SK-N-SH (cell line): ENCODE data around the gene PPFIBP2. TPM values are rescaled to one million over a fixed set of nuclear protein-coding genes. Genes with fewer than 3 reads are reported as not detected.

Source experiments
- CTCF ChIA-PET: fragments of 300-600, 350-600 bp; formaldehyde crosslinking; extraction: SDS; loops from one replicate; lab custom pipeline; 2021; lab: Yijun Ruan, JAX
- POLR2A ChIA-PET: fragments of 350-600 bp; sonication (Branson Sonifier 250); formaldehyde crosslinking; extraction: SDS; loops from one replicate; lab custom pipeline; 2020; ENCODE audit warnings: antibody characterized with exemption, inconsistent platforms; lab: Yijun Ruan, JAX
- DNase-seq: peaks from one replicate; pipeline ENCODE4 v3.0.0; 2012
- H2AFZ ChIP-seq: fragments of 200-600 bp; sonication (generic); 2 replicates; pipeline ENCODE4 v1.8.1; 2016; ENCODE audit warnings: antibody characterized with exemption, mild to moderate bottlenecking, low read depth
- H3F3A ChIP-seq: fragments of 200-600 bp; sonication (generic); replicated peaks from 2 replicates; pipeline ENCODE3; 2016; ENCODE audit warnings: antibody characterized with exemption, mild to moderate bottlenecking; ENCODE audit not compliant: insufficient read depth
- H3K27ac ChIP-seq, 2 experiments: fragments of 200-500 bp in 1 of 2; fragments of 200-600 bp in 1 of 2; sonication (Bioruptor generic) in 1 of 2; sonication (generic), shearing (Covaris generic) in 1 of 2; 2 replicates each; pipeline versions ENCODE4 v1.5.1 to v1.6.1; 2014 to 2016; ENCODE audit warnings: low read depth in 2 of 2, inconsistent platforms in 1 of 2, low read length in 1 of 2, mild to moderate bottlenecking in 1 of 2, mixed read lengths in 1 of 2
- H3K27me3 ChIP-seq: fragments of 200-600 bp; sonication (generic), shearing (Covaris generic); 2 replicates; pipeline ENCODE4 v1.6.1; 2016; ENCODE audit warnings: mixed run types; ENCODE audit not compliant: insufficient read depth
- H3K36me3 ChIP-seq, 2 experiments: fragments of 200-500 bp in 1 of 2; fragments of 200-600 bp in 1 of 2; sonication (Bioruptor generic) in 1 of 2; sonication (generic) in 1 of 2; replicated peaks in 1 of 2; 2 replicates each; pipeline versions ENCODE3 to v1.5.1; 2014 to 2016; ENCODE audit warnings: low read length in 1 of 2, mild to moderate bottlenecking in 1 of 2; ENCODE audit not compliant: insufficient read depth in 2 of 2, control insufficient read depth in 1 of 2
- H3K4me1 ChIP-seq, 2 experiments: fragments of 200-500 bp in 1 of 2; fragments of 200-600 bp in 1 of 2; sonication (Bioruptor generic) in 1 of 2; sonication (generic), shearing (Covaris generic) in 1 of 2; 2 replicates each; pipeline versions ENCODE4 v1.5.1 to v1.6.1; 2014 to 2016; ENCODE audit warnings: low read depth in 1 of 2, low read length in 1 of 2, mixed run types in 1 of 2; ENCODE audit not compliant: insufficient read depth in 2 of 2, control insufficient read depth in 1 of 2
- H3K4me2 ChIP-seq: fragments of 200-600 bp; sonication (generic), shearing (Covaris generic); 2 replicates; pipeline ENCODE4 v1.6.1; 2017; ENCODE audit warnings: mixed run types
- H3K4me3 ChIP-seq, 2 experiments: fragments of 200-500 bp in 1 of 2; fragments of 200-600 bp in 1 of 2; sonication (Bioruptor generic) in 1 of 2; sonication (generic), shearing (Covaris generic) in 1 of 2; 2 replicates each; pipeline versions ENCODE4 v1.5.1 to v1.8.1; 2014 to 2016; ENCODE audit warnings: low read depth in 2 of 2, inconsistent platforms in 1 of 2, low read length in 1 of 2, mild to moderate bottlenecking in 1 of 2, mixed read lengths in 1 of 2, moderate library complexity in 1 of 2
- H3K79me2 ChIP-seq: fragments of 200-600 bp; sonication (generic); 2 replicates; pipeline ENCODE4 v1.8.1; 2017; ENCODE audit warnings: mild to moderate bottlenecking; ENCODE audit not compliant: insufficient read depth
- H3K9ac ChIP-seq: fragments of 200-600 bp; sonication (generic); 2 replicates; pipeline ENCODE4 v1.6.1; 2017; ENCODE audit warnings: mixed run types
- H3K9me2 ChIP-seq: fragments of 200-600 bp; sonication (generic); 2 replicates; pipeline ENCODE4 v1.6.1; 2017; ENCODE audit warnings: mixed run types
- H3K9me3 ChIP-seq: fragments of 200-600 bp; sonication (generic); 2 replicates; pipeline ENCODE4 v1.6.1; 2017; ENCODE audit warnings: mixed run types, mild to moderate bottlenecking, moderate library complexity
- H4K20me1 ChIP-seq: fragments of 200-600 bp; sonication (generic); 2 replicates; pipeline ENCODE4 v1.6.1; 2017; ENCODE audit warnings: mild to moderate bottlenecking, mixed run types; ENCODE audit not compliant: insufficient read depth
- IRF3 ChIP-seq: fragments of 150-350 bp; IDR thresholded peaks from 2 replicates; pipeline ENCODE4 v1.6.1; 2016; ENCODE audit warnings: mild to moderate bottlenecking, low read depth, low read length
- SIN3A ChIP-seq: IDR thresholded peaks from 2 replicates; pipeline ENCODE4 v1.6.1; 2012; ENCODE audit warnings: low read depth, mild to moderate bottlenecking, low read length, moderate library complexity, borderline replicate concordance
- ZBTB33 ChIP-seq: IDR thresholded peaks from 2 replicates; pipeline ENCODE4 v1.4.0; 2012; ENCODE audit warnings: low read depth, borderline replicate concordance
- WGBS: methylation state at CpG from one replicate; pipeline ENCODE4 v1.1.6; 2017; ENCODE audit warnings: low lambda C conversion rate; 5-methylcytosine and 5-hydroxymethylcytosine counted together
- polyA plus RNA-seq, 3 experiments: library from polyadenylated mRNA; depleted of rRNA; stranded (reverse); fragments of >200 nt; gene quantifications; 2 replicates each; pipeline ENCODE4 v1.2.3, GENCODE V29; 2012

PPFIBP2 gene
- polyA plus RNA-seq, 1 of the 3 experiments (the other 2 are of a cell fraction), result 0.67 TPM

GRCh38 chr11:7696424-7696823 lies 182.6 kb downstream of the PPFIBP2 start:
- H4K20me1 ChIP-seq, result no peaks in the 10 kb centered on the region
- H3K9me2 ChIP-seq, result no peaks in the 10 kb centered on the region
- H3K4me3 ChIP-seq, result no peak overlapping the region
- no peaks in the 10 kb centered on the region for H3F3A ChIP-seq
- no peak overlapping the region for H2AFZ ChIP-seq
- no peak for TF ChIP-seq SIN3A
- TF ChIP-seq ZBTB33, result no peak
- no peak for TF ChIP-seq IRF3
- no peak overlapping the region for H3K27ac ChIP-seq
- CTCF ChIA-PET, result interaction anchor here (0.9 to 3.0 kb wide), 5 partner anchors 8 to 254 kb away, joined by 3 to 16 read pairs (median 11); no protein-coding TSS in a partner anchor
- no peak overlapping the region for H3K9ac ChIP-seq
- no peaks in the 10 kb centered on the region for H3K9me3 ChIP-seq
- no peak overlapping the region for H3K4me2 ChIP-seq
- H3K27me3 ChIP-seq, result peaks cover 20% of the 10 kb centered on the region; the same call in 1 of the 2 replicates
- no peak for DNase-seq
- peaks cover 0 to 2% of the 10 kb centered on the region in 2 experiments; a peak in 1 of 4 replicates for H3K4me1 ChIP-seq
- H3K79me2 ChIP-seq, result no peaks in the 10 kb centered on the region
- POLR2A ChIA-PET, result no interaction called here
- H3K36me3 ChIP-seq, result no peaks in the 10 kb centered on the region
- 24% methylated on average over 5 of the region's 5 CpGs for WGBS

Other genes starting within 250 kb of the PPFIBP2 start
- not detected in 2 replicates for gene OLFML1, start 28.5 kb upstream of the PPFIBP2 start, polyA plus RNA-seq (2012; rRNA removed)
- 0.20 and 0.23 TPM in 2 replicates for gene CYB5R2, start 159.5 kb downstream of the PPFIBP2 start, polyA plus RNA-seq (2012; rRNA removed)
- gene OVCH2, start 192.5 kb downstream of the PPFIBP2 start, polyA plus RNA-seq (2012; rRNA removed), result 0.08 TPM in 1 of 2 replicates, not detected in the other